ENCODE results near the gene INSR. TPM values are rescaled to one million over a fixed set of nuclear protein-coding genes. Genes with fewer than 3 reads are reported as not detected.
"Not testable (repeated sequence)": the region's sequence is repeated elsewhere in the genome, so short reads cannot be mapped to it uniquely, and the experiment has no call there.

Gene INSR
- total RNA-seq, 2 experiments from 2014 or later, result 0.65 to 0.89 TPM

GRCh38 chr19:7216373-7216902 is 77.8 kb downstream of the INSR start:
- no peak overlapping the region for H3K27ac Mint-ChIP-seq
- DNase-seq (no peak), ATAC-seq (ENCODE audit: low read depth) (no peak)
- no peaks in the 10 kb centered on the region for H3K4me1 Mint-ChIP-seq
- H3K27me3 Mint-ChIP-seq, result peaks cover 7% of the 10 kb centered on the region
- H3K9me3 Mint-ChIP-seq, result no peaks in the 10 kb centered on the region
- POLR2A ChIA-PET, result no interaction called here
- no peaks in the 10 kb centered on the region for H3K36me3 Mint-ChIP-seq
- no peak overlapping the region for H3K4me3 Mint-ChIP-seq

- ATAC-seq (ENCODE audit: low read depth), result no peak
- no peak overlapping the region for H3K27ac Mint-ChIP-seq
- H3K36me3 Mint-ChIP-seq, result no peaks in the 10 kb centered on the region
- POLR2A ChIA-PET, result no interaction called here
- no peaks in the 10 kb centered on the region for H3K9me3 Mint-ChIP-seq
- no peak overlapping the region for H3K4me3 Mint-ChIP-seq
- H3K4me1 Mint-ChIP-seq, result no peaks in the 10 kb centered on the region
- peaks cover 7% of the 10 kb centered on the region for H3K27me3 Mint-ChIP-seq
- DNase-seq, result no peak
These were observed 79.0 kb downstream of the INSR start for GRCh38 chr19:7215176-7215575.

GRCh38 chr19:7214324-7215089 is 79.7 kb downstream of the INSR start:
- no peak for ATAC-seq (ENCODE audit: low read depth)
- no peak overlapping the region for H3K4me3 Mint-ChIP-seq

GRCh38 chr19:7213628-7214323 is 80.4 kb downstream of the INSR start:
- ATAC-seq (ENCODE audit: low read depth), result no peak

More at GRCh38 chr19:7214324-7215089, 79.7 kb downstream of the INSR start:
- H3K4me1 Mint-ChIP-seq, result no peaks in the 10 kb centered on the region
- no peaks in the 10 kb centered on the region for H3K36me3 Mint-ChIP-seq
- no peak overlapping the region for H3K27ac Mint-ChIP-seq
- no peak for DNase-seq
- H3K9me3 Mint-ChIP-seq, result no peaks in the 10 kb centered on the region
- peaks cover 8% of the 10 kb centered on the region for H3K27me3 Mint-ChIP-seq
- POLR2A ChIA-PET, result no interaction called here

GRCh38 chr19:7211191-7211951 is 82.8 kb downstream of the INSR start:
- Mint-ChIP-seq H3K27ac (no peak overlapping the region), H3K36me3 (no peaks in the 10 kb centered on the region), H3K27me3 (peaks cover 5% of the 10 kb centered on the region), H3K9me3 (no peaks in the 10 kb centered on the region), H3K4me3 (no peak overlapping the region), H3K4me1 (peaks cover 9% of the 10 kb centered on the region)
- POLR2A ChIA-PET, result no interaction called here
- ATAC-seq (ENCODE audit: low read depth) (no peak), DNase-seq (no peak)

More at GRCh38 chr19:7213628-7214323, 80.4 kb downstream of the INSR start:
- no peak for DNase-seq
- POLR2A ChIA-PET, result no interaction called here
- no peaks in the 10 kb centered on the region for H3K36me3 Mint-ChIP-seq
- H3K27ac Mint-ChIP-seq, result no peak overlapping the region
- H3K27me3 Mint-ChIP-seq, result peaks cover 8% of the 10 kb centered on the region
- H3K4me3 Mint-ChIP-seq, result no peak overlapping the region
- H3K9me3 Mint-ChIP-seq, result no peaks in the 10 kb centered on the region
- H3K4me1 Mint-ChIP-seq, result no peaks in the 10 kb centered on the region

- Mint-ChIP-seq H3K27ac (no peak overlapping the region), H3K9me3 (no peaks in the 10 kb centered on the region), H3K27me3 (peaks cover 5% of the 10 kb centered on the region), H3K4me1 (peaks cover 9% of the 10 kb centered on the region), H3K4me3 (no peak overlapping the region), H3K36me3 (no peaks in the 10 kb centered on the region)
- POLR2A ChIA-PET, result no interaction called here
- ATAC-seq (ENCODE audit: low read depth) (no peak), DNase-seq (no peak)
These were observed 83.9 kb downstream of the INSR start for GRCh38 chr19:7210359-7210758.

GRCh38 chr19:7209597-7210325 is 84.5 kb downstream of the INSR start:
- POLR2A ChIA-PET; ATAC-seq (ENCODE audit: low read depth); DNase-seq: not testable (repeated sequence)

GRCh38 chr19:7209036-7209435 is 85.2 kb downstream of the INSR start:
- H3K36me3 Mint-ChIP-seq, POLR2A ChIA-PET: not testable (repeated sequence)

More at GRCh38 chr19:7209597-7210325, 84.5 kb downstream of the INSR start:
- not testable (repeated sequence) for H3K27ac Mint-ChIP-seq, H3K4me3 Mint-ChIP-seq, H3K4me1 Mint-ChIP-seq, H3K9me3 Mint-ChIP-seq, H3K27me3 Mint-ChIP-seq, H3K36me3 Mint-ChIP-seq

GRCh38 chr19:7203332-7203731 is 90.9 kb downstream of the INSR start:
- ATAC-seq (ENCODE audit: low read depth) (no peak), DNase-seq (no peak)
- H3K27ac Mint-ChIP-seq, result no peak overlapping the region
- H3K27me3 Mint-ChIP-seq, result peaks cover 20% of the 10 kb centered on the region
- H3K4me3 Mint-ChIP-seq, result no peak overlapping the region
- H3K9me3 Mint-ChIP-seq, result no peaks in the 10 kb centered on the region
- H3K4me1 Mint-ChIP-seq, result peaks cover 13% of the 10 kb centered on the region
- POLR2A ChIA-PET, result interaction anchor here (0.5 kb wide), 1 partner anchor 254 kb away, joined by 4 read pairs; no protein-coding TSS in a partner anchor
- H3K36me3 Mint-ChIP-seq, result no peaks in the 10 kb centered on the region

More at GRCh38 chr19:7209036-7209435, 85.2 kb downstream of the INSR start:
- not testable (repeated sequence) for H3K4me3 Mint-ChIP-seq; DNase-seq; ATAC-seq (ENCODE audit: low read depth); H3K4me1 Mint-ChIP-seq; H3K27me3 Mint-ChIP-seq; H3K9me3 Mint-ChIP-seq; H3K27ac Mint-ChIP-seq

GRCh38 chr19:7202888-7203287 is 91.3 kb downstream of the INSR start:
- Mint-ChIP-seq H3K27me3 (peaks cover 20% of the 10 kb centered on the region), H3K9me3 (no peaks in the 10 kb centered on the region), H3K4me1 (peaks cover 9% of the 10 kb centered on the region), H3K4me3 (no peak overlapping the region), H3K36me3 (no peaks in the 10 kb centered on the region), H3K27ac (no peak overlapping the region)
- ATAC-seq (ENCODE audit: low read depth) (no peak), DNase-seq (no peak)
- POLR2A ChIA-PET, result interaction anchor here (0.5 kb wide), 1 partner anchor 255 kb away, joined by 4 read pairs; no protein-coding TSS in a partner anchor

GRCh38 chr19:7200736-7201135 is 93.5 kb downstream of the INSR start:
- DNase-seq, result no peak
- Mint-ChIP-seq H3K9me3 (no peaks in the 10 kb centered on the region), H3K4me1 (peaks cover 16% of the 10 kb centered on the region), H3K4me3 (no peak overlapping the region), H3K36me3 (no peaks in the 10 kb centered on the region), H3K27me3 (peaks cover 20% of the 10 kb centered on the region), H3K27ac (no peak overlapping the region)
- no peak for ATAC-seq (ENCODE audit: low read depth)
- POLR2A ChIA-PET, result interaction anchor here (0.6 kb wide), 2 partner anchors 168 to 1178 kb away, joined by 3 read pairs; no protein-coding TSS in a partner anchor

GRCh38 chr19:7199613-7200533 is 94.3 kb downstream of the INSR start:
- Mint-ChIP-seq H3K9me3 (no peaks in the 10 kb centered on the region), H3K27ac (no peak overlapping the region), H3K4me3 (no peak overlapping the region), H3K27me3 (peaks cover 24% of the 10 kb centered on the region), H3K36me3 (no peaks in the 10 kb centered on the region), H3K4me1 (peaks cover 16% of the 10 kb centered on the region)
- no peak for ATAC-seq (ENCODE audit: low read depth)
- POLR2A ChIA-PET, result interaction anchor here (0.6 kb wide), 1 partner anchor 1177 kb away, joined by 3 read pairs; no protein-coding TSS in a partner anchor
- DNase-seq, result no peak
